Raji (cell line): ENCODE measurements around the gene ZCCHC7.

ENCODE experiments used
- POLR2A ChIP-seq: IDR thresholded peaks from 2 replicates; pipeline ENCODE4 v1.6.1; 2011; ENCODE audit warnings: low read depth, low read length, control low read depth; ENCODE audit not compliant: insufficient read depth

ZCCHC7 gene

DNA sequence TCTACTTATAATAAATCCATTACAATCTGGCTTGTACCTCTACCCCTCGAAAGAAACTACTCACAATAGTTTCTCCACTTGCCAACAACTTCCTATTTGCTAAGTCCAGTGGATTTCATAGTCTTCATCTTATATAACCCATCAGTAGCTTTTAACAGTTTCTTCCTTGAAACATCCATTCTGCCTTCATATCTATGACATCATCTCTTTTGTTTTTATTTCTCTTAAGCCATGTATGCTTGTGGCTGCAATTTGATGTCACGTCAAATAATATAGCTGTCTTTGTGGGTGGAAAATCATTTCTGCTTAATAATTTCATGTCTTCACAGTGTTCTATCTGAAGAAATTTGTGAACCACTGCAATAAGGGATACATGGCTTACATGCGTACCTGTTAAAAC is 224.7 kb downstream of the ZCCHC7 start:
- no peak for TF ChIP-seq POLR2A

DNA sequence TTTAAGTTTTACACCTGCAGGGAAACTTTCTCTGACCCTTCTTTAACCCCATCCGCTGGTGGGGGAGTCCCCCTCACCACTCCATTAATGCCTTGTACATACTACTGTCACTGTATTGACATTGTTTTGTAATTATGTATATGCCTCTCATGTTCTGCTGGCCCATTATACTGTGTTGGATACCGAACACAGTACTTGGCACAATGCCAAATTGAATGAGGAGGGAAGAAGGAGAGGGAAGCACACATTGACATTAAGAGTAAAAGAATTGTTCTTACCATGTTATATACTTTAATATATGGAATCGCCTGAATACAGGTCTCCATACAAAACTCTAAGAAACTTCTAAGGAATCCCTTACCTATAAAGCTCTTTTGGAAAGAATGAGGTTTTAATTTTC is 228.5 kb downstream of the ZCCHC7 start:
- no peak for TF ChIP-seq POLR2A

DNA sequence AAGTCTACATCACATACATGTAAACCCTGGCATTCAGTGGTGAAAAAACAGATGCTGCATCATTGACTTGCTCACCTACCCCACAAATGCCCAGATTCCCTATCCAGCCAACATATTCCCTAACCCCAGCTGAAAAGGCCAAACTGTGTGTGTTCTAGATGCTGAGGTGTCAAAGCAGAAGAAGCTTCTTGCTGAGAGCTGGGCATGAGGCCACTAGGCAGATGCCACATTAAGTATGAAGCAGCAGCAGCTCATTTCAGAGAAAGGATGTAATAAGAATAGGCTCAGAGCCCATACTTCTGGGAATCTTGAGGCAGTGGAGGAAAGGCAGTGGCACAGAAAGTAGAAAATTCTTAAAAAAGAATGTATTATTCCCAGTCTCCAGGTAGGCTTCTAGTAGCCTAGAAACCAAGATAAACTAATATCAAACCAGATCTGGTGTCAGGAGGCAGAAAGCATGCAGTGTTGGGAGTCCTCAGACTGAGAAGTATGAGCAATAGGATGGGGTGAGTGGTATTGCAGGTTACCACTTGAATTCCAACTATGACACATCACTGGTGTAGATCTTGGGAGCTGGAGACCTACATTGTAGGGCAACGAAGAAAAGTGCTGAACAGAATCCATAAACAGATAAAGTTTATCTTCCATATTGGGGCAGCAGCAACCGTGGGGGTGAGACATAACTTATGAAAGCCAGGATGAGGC is 230.3 kb downstream of the ZCCHC7 start:
- TF ChIP-seq POLR2A, result no peak

DNA sequence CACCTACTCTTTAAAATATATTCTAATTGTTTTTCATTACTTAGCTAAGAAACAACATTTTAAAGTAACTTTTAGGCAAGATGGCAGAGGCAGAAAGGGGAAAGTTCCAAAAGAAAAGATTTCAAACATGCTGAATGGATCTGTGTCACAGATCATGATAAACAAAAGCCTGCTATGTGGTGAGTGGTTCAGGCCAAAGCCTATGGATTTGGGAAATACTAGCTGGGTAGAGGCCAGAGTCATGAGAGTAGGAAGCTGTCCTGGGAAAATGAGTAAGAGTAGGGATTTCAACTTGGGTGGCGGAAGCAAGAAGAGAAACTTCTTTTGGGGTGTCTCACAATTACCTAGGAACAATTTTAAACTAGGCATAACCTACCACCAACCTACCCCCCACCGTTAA is 233.4 kb downstream of the ZCCHC7 start:
- no peak for TF ChIP-seq POLR2A

DNA sequence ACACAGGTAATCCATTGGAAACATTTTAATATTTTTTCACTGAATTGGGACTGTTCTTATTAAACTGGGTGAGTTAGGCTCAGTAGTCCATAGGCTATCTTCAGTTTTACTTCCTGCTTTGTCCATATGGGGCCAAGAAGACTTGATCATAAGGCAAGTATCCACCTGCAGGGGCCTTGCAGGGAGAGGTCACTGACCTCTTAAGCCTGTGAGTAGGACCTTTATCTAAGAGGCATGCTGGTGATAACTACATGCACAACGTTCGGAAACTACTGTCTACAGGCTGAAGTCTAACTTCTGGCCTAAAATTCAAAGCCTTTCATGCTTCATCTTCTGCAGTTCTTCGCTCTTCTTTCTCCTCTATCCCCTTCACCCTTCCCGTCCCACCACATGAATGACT is 242.1 kb downstream of the ZCCHC7 start:
- TF ChIP-seq POLR2A, result no peak

DNA sequence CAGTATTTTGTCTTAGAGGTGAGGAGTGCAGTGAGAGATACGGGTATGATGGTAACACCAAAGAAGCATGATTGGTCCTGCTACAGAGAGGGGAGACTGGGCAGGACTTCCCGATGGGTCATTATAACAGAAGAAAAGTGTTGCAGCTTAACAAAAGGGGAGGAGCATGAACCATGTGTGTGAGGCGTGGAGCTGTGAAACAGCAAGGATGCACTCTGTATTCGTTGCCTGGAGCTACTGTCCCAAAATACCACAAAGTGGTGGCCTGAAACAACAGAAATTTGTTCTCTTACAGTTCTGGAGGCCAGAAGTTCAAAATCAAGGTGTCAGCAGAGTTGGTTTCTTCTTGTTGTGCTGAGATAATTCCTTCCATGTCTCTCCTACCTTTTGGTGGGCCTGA is 242.8 kb downstream of the ZCCHC7 start:
- no peak for TF ChIP-seq POLR2A

DNA sequence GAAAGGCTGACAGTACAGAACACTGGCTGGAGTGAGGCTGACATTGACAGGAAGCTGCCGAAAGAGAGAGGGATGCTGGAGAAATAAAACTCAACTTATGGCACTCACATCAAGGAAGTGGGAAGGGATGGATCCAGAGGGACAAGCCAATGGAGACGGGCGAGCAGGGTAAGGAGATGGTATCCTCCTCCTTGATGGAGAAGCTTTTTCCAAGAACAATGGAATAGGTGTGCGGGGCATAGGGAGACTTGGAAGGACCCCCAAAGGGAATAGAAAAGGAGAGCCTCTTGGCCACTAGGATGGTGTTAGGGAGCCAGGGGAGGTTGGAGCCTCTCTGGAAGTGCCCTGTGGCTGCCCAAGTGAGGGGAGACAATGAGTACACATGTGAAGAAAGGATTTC is 243.8 kb downstream of the ZCCHC7 start:
- no peak for TF ChIP-seq POLR2A

DNA sequence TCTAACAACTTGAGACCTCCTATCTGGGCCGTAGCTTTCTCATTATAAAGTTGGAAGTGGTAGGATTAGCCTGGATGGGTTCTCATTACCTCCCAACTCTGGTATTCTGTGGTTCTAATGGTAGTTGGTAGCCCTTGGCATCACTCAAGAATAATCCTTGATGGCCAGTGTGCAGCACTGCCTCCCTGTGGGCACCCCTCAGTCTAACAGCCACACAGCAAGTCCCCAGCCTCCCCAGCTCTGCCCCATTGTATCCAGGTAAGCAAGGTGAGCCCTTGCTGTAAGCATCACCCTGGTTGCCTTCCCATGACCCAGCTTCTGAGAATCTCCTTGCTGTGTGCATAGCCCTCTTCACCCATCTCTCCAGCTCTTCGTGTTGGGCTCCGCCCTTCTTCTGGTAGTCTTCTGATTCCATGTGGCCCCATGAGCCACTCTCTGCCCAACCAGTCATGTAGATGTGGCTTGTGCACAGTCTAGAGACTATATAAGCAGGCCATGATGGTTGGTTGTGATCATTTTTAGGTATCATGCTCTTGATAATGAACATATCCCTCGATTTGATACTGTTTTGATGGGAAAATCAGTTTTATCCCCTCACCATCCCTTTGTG is 244.5 kb downstream of the ZCCHC7 start:
- no peak for TF ChIP-seq POLR2A

DNA sequence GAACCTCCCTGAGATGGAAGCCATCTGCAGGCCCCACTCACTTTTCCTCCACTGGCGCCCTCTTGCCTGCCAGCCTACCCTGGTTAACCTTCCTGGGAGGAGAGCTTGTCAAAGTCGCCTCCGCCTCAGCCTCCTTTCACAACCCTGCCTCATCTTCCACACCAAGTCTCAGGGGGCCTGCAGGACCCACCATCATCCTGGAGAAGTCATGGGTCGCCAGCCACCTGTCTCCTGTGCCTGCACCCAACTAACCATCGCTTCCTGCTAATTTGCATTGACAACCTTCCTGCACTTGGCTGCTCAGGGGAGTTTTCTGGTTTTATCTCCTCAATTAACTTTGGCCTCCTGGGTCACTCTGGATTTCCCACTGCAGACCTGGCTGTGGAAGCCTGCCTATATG is 249.3 kb downstream of the ZCCHC7 start:
- TF ChIP-seq POLR2A, result no peak

DNA sequence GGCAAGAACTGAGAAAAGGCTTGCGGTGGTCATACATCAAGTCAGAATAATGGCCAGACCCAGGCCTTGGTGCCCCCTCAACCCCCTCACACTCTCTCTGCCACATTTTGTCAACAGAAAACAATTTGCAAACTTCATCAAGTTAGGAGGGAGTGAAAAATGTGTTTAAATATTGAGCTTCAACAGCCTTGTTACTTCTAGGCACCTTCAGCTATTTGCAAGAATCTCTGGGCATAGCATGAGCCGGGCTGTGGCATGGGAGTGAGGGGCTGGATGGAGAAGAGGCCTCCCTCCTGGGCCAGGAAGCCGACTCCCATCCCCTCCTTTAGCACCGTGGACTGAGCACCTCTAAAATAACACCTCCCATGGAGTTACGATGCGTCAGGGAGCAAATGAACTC is 249.9 kb downstream of the ZCCHC7 start:
- TF ChIP-seq POLR2A, result no peak

DNA sequence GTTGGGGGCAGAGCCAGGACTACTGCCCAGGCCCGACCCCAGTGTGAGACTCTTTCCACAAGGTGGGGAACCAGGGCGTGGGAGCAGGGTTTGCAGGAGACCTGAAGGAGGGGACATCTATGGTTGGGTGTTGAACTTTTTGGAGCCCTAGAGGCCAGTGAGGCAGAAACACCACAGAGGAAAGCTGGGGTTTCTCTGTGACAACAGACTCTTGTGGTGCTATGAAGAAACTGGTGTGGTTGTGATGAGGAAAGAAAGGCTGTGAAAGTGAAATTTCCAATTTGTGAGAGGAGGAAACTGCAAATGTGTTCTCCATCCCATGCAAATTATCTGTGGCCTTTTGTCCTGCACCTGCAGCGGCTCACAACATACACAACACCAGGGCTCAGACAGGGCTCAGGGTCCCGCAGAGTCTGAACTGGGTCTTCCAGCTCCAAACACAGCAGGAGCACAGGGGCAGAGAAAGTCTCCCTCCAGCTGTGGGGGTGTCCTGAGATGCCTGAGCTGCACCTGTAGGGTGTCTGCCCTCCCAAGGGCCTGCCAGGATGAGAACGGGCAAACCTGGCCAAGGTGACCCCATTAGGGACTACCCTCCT is 250.7 kb downstream of the ZCCHC7 start:
- no peak for TF ChIP-seq POLR2A

DNA sequence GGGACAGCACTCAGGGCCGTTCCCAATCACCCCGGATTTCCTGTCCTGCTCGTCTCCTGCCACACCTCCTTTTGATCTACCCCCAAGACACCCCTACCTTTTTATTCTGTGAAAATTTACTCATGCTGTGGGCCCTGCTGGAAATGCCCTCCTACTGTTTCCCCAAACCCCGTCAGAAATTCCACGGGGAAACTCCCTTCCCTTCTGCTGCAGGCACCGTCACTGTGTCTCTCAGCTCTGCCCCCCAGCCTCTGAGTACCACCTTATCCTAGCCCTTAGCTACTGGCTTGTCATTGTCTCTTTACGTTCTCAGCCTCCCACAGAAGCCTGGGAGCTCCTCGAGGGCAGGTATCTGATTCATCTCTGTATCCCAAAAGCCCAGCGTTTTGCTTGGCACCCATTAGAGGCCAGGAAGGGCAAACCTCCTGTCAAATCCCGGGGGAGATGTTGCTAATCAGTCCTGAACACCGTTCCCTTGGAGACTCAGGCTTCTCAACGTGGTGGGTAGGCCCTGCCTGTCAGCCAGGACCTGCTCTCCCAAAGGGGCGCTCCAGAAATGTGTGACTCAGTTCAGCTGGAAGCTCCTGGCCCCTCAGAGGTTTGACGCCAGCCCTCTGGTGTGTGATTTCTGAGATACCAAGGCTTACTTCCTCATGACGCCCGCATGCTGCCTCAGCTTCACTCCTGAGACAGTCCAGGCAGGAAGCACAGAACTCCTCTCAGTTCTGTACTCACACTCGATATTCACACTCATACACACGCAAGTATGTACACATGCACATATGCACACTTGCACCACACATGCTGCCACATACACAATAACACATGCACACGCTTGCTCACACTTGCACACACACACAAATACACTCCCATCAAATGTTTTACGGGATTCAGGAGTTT is 251.4 kb downstream of the ZCCHC7 start:
- TF ChIP-seq POLR2A, result no peak

DNA sequence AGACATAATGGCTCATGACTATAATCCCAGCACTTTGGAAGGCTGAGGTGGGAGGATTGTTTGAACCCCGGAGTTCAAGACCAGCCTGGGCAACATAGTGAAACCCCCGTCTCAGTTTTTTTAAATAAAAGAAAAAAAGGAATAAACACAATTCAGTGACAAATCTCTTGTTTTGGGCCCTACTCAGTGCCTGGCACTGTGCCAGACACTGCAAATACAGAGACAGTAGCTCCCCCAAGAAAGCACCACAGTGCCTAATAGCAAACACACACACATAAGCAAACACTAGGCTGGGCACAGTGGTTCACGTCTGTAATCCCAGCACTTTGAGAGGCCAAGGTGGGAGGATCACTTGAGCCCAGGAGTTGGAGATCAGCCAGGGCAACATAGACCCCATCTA is 252.5 kb downstream of the ZCCHC7 start:
- TF ChIP-seq POLR2A, result no peak

DNA sequence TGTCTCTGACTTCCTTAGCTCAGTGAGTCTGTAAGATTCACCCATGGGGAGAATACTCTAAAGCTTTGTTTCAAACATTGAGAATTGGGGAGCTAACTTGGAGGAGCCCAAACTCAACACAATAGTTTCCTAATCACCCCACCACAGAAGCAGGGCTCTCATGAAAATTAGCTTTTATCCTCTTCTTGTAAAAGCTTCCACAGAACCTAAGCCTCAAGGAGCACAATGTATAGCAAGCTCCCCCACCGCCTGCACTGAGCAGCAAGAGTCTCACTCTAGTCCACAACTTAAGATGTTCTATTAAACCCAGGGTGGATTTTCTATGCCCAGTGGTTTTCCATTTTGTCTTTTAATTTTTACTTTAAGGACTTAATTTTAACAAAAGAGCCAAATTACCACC is 253.2 kb downstream of the ZCCHC7 start:
- no peak for TF ChIP-seq POLR2A

DNA sequence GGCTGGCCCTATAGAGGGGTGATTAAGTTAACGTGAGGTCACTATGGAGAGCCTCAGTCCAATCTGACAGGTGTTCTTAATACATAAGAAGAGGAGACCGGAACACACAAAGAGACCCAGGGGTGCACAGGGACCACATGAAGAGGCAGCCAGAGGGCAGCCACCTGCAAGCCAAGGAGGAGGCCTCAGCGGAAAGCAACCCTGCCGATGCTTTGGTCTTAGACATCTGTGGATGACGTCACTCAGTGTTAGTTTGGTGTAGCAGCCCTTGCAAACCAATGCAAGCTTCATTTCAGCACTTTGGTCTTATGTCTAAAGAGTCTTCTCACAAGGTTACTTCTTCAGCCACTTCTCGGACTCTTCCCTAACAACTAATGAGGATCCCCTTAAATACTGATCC is 254.5 kb downstream of the ZCCHC7 start:
- TF ChIP-seq POLR2A, result no peak
